HG03571 (cell line): ENCODE data around the gene SHC4.

ENCODE experiments used
- ATAC-seq: cut with Tn5 transposase; IDR thresholded peaks from one replicate; pipeline ENCODE4 v1.9.1; 2021; ENCODE audit not compliant: unreplicated experiment

Gene SHC4, protein sequence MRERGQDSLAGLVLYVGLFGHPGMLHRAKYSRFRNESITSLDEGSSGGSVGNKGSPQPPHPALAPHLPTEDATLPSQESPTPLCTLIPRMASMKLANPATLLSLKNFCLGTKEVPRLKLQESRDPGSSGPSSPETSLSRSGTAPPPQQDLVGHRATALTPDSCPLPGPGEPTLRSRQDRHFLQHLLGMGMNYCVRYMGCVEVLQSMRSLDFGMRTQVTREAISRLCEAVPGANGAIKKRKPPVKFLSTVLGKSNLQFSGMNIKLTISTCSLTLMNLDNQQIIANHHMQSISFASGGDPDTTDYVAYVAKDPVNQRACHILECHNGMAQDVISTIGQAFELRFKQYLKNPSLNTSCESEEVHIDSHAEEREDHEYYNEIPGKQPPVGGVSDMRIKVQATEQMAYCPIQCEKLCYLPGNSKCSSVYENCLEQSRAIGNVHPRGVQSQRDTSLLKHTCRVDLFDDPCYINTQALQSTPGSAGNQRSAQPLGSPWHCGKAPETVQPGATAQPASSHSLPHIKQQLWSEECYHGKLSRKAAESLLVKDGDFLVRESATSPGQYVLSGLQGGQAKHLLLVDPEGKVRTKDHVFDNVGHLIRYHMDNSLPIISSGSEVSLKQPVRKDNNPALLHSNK

DNA sequence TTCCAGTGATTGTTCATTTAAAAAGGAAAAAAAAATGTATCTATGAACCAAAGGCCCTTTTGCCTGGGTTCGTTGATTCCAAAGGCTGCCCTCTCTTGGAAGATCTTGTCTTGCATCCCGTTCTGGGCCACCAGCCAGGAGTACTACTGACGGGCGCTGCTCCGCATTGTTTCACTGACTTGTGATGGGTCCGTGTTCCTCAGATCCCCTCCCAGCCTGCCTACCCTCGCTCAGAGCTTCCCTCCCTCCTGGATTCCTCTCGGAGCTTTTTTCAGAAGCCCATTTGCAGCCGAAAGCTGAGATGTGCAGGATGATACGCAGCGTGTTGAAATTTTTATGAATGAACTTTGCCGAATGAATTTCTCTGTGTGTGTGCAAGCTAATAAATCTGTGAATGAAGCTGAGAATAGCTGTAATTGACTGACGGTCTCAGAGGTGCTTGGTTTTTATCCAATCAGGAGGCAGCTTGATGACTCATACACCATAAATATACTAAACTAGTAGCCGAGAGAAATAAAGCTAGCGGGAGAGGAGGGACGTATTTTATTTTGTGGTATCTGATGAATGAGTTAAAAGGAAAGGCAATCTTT is at the start of gene SHC4:
Gene SHC4, minus strand, starts transcription at position 396 of the 590 bp plus-strand sequence. CDS start 904 bp downstream, outside the sequence.
- no peak for ATAC-seq

DNA sequence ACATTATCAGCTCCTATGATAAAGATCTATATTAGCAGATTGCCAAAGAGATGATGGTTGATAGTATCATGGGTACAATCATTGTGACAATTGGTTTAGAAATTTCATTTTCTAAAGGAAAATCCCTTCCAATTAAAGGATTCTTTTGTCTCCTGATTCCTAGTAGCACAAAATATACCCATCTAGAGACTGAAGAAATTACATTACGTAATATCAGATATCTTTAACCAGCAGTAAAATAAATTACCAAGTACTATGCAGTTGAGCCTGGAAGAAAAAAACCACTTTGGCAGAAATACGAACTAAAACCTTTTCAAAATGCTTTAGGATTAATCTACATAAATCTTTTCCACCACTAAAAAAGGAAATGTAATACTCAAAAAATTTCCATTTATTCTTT is 35.6 kb upstream of the SHC4 start:
- ATAC-seq, result no peak

DNA sequence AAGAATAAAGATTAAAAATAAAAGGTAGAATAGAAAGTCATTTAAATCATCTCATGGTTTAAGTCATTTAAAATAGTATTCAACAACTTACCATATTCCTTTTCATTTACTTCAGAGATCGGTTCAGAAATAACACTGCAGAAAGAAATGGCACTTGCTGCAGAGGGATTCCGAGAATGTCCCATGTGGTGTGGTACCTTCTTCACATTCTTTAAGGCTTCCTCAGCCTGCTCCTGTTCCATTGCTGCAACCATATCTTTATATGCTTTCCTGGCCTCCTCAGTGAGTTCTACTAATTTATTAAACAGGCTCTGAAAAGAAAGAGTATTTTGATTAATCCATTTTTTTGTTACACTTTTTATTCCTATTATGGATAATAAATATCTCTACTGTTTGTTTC is 32.6 kb upstream of the SHC4 start:
- ATAC-seq, result no peak

DNA sequence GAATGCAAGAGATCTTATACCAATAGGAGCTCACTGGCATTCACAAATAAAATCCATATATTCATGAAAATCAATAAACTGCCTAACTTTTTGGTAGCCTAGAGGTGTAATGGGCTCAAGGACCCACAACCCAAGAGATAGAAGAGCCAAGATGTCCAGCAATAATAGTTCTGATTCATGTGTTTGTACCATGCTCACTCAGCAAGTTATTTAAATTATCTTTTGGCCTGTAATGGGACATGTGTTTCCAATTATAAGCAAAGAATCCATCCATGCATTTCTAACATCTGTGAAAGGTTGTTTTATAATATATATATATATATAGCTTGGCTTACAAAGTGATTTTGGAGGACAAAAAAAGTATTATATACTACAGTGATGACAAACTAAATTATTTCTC is 29.7 kb upstream of the SHC4 start:
- no peak for ATAC-seq

DNA sequence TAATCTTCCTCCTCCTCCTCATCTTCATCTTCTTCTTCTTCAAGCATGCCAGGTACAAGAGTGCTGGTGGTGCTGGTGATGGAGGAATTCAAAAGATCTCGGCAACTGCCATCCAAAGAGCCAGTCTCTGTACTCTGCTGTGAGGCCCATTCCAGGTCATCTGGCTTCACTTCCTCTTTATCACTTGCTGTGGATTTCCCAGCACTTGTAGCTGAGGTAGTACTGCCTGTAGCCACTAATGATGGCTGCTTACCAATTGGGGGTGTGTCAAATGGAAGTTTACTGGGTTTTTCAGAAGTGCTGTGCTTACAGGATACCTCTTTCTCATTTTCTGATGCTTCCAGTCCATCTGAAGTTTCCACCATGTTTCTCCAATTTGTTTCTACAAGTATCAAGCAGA is 28.8 kb upstream of the SHC4 start:
- ATAC-seq, result peak; percentile 90

DNA sequence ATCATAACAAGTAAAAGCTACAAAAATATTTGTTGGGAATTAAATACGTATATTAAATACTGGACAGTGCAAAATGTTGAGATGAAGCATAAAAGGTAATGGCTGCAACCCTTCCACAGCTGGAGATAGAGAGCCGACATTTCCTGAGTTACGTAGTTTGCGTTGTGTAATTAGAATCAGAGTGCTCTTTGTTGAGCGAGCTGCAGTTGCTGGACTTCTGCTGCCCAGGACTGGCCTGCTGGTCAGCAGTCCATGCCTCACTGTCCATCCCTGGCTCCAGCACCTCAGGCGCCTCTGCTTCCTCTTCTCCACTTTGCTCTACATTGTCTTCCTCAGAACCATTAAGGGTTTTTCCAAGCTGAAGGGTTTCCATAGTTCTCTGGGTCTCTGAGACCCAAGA is 28.4 kb upstream of the SHC4 start:
- no peak for ATAC-seq

DNA sequence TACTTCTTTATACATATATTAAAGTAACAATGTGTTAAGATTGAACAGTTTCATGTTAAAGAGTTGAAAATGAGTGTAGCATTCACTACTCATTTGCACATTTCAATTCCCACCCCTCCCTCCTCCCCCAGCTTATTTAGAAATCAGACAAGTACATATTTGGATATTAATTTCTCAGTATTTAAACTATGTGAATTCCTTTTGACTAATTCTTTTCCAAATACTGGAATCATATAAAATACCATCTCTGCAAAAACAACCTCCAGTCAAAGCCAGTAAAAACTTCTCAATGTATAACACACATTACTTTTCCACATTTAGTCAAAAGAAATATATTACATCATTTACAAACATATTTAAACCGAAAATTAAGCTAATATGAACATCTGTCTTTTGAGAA is 25.5 kb upstream of the SHC4 start:
- ATAC-seq, result no peak

DNA sequence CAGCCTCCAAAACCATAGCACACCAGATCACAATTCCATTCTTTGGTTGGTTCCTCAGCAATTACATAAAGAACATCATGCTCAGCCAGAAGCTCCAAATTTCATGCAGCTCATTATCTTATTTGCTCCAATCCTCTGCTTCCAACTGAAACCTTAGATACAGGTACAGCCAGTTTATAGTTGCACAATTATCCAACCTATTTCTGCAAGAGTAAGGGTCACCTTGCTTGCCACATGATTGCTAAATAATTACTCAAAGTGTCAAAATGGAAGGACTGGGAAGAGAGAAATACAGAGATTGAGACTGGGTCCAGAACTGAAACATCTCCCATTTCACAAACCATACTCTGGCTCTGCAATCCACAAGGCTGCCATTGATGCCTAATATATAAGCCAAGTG is 23.4 kb upstream of the SHC4 start:
- no peak for ATAC-seq

DNA sequence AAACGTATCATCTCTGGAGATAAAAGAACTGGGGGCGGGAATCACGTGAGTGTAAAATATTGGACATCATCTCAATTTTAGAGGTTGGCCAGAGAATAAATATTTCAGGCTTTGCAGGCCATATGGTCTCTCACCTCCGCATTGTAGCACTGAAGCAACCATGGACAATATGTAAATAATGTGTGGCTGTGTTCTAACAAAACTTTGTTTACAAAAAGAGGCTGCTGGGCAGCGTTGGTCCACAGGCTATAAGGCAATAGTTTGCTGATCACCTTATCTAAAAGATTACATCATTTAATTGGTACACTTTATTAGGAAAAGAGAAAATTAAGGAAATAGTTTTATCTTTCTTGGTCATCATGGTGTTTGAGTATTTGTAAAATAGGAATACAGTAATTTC is 22.5 kb upstream of the SHC4 start:
- no peak for ATAC-seq

DNA sequence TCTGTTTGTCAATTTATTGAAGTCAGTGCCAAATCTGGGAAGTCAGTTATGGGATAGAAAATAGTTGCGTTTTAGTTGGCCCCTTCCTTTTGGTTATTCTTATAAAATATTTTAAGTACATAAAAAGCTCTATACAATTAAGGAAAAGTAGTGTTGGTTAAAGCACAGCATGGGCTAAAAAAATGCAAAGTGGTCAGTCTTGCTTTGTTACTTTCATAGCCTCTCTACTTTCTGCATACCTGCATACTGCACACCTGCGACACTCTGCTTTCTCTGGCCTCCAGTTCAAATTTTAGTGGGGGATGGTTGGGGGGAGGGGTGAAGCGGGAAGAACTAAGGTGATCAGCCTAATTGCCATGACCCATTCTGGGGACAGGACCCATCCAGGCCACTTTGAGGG is 21.8 kb upstream of the SHC4 start:
- no peak for ATAC-seq

DNA sequence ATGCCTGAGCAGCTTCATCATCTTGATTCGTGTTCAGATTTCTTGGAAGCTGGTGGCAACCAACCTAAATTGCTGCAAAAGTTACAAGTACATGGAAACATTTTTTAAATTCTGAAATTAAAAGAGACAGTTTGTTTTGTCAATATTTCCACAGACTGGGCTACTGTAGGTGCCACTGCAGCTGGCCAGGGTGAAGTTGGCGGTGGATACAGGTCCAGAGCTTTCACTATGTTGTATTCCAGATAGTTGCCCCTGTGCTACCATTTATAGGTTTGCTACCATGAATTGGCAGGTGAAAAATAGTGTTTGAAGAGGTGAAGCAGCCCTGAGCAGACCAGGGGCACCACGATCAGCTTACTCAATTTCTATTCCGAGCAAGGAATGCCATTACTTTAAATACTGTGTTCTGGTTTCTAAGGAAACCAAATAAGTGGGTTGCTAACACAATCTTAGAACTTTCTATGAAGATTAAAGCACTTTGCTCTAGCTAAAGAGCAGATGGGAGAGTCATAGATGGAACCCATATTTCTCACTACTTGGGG is 21.2 kb upstream of the SHC4 start:
- ATAC-seq, result no peak

DNA sequence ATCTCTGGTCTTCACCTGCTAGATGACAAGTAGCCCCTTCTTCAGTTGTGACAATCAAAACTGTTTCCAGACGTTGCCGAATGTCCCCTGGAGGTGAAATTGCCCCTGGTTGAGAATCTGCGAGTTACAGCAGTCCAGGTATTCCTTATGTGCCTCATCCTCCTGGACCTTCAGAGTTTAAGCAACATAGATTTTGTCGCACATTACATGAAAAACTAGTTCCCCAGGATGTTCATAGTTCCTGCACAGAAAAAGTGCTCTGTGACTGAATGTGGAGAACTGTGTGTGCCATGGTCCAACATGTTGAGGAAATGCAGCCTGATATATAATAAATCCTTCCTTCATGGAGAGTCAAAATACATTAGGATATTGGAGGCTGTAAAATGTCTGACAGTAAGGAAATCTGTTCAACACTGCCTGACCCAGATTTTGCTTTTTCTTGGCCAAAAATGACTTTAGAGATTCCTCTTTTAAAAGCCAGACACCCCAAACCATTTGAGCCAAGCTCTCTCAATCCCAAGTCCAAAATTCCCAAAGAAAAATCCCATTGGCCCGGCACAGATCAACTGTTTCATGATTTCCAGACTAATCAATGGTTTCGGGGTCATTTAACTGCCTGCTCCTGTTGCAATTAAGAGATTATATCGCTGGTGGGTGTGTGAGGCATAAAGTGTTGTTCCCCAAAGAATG is 20.4 kb upstream of the SHC4 start:
- ATAC-seq, result no peak

DNA sequence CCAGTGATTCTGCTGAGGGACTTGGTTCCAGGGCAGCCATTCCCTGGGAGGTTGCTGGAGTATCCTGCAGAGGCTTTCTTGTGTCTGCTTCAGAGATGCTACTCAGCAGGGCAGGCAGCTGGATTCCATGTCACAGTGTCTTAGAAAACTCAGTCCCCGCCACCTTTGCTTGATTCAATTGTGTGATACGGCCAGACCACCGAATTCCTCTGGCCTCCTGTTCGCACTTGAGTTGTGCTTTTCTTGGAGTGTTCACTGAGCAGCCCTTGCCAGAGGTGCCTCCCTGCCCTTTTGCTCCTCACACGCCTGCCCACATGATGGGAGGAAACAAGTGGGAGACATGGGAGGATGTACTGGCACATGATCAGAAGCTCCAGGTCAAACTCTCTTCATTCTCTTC is 19.6 kb upstream of the SHC4 start:
- ATAC-seq, result no peak

DNA sequence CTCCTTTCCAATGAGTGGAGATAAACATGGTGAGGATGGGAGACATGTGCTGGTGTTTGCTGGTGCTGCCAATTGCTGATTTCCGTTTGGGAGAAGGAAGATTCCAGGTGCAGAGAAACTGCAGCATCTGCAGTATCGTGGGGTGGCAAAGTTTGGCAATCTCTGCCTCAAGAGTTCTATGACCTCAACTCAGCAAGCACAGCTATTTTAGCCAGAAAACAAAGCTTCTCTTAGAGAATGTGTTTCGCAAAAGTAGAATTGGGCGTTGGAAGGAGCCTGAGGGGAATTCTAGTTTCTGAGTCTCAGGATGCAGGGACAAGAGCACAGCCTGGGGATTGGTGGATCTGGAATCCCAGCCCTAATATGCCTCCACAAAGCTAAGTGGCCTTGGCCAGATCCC is 18.2 kb upstream of the SHC4 start:
- ATAC-seq, result no peak

DNA sequence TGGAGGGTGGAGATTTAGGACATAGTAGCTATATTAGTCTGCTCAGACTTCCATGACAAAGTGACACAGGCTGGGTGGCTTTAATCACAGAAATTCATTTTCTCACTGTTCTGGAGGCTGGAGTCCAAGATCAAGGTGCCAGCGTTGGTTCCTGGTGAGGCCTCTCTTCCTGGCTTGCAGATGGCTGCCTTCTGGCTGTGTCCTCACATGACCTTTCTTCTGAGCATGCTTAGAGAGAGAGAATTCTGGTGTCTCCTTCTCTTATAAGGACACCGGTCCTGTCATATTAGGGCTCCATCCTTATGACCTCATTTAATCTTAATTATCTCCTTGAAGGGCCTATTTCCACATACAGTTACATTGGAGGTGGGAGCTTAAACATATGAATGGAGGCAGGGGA is 14.9 kb upstream of the SHC4 start:
- ATAC-seq, result no peak

DNA sequence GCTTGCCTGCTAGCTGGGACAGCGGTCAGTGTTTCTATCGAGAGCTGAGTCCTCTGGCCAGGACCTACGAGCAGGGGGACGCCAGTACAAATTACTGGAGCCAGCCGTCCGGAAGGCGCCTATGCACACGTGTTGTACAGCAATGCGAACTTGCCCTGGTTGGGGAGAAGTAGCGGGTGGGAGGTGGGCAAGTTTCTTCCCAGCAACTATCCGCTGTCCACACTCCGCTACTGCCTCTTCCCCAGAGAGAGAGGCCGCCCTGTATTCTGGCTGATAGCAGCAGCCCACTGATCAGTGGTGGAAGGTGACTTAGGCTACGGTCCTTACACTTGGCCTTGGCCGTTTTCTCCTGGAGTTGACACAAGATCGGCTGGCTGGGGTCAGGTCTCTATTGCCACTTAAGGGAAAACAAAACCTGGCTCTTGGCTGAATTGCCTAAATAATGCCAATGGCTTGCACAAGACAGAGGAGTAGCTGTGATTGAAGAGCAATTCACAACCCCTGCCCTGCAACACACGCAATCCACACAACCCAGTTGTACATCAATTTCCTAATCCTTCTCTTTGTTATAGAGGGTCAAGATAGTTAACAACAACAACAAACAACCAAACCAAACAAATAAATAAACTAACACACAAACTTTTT is 12.8 kb upstream of the SHC4 start:
- ATAC-seq, result no peak

DNA sequence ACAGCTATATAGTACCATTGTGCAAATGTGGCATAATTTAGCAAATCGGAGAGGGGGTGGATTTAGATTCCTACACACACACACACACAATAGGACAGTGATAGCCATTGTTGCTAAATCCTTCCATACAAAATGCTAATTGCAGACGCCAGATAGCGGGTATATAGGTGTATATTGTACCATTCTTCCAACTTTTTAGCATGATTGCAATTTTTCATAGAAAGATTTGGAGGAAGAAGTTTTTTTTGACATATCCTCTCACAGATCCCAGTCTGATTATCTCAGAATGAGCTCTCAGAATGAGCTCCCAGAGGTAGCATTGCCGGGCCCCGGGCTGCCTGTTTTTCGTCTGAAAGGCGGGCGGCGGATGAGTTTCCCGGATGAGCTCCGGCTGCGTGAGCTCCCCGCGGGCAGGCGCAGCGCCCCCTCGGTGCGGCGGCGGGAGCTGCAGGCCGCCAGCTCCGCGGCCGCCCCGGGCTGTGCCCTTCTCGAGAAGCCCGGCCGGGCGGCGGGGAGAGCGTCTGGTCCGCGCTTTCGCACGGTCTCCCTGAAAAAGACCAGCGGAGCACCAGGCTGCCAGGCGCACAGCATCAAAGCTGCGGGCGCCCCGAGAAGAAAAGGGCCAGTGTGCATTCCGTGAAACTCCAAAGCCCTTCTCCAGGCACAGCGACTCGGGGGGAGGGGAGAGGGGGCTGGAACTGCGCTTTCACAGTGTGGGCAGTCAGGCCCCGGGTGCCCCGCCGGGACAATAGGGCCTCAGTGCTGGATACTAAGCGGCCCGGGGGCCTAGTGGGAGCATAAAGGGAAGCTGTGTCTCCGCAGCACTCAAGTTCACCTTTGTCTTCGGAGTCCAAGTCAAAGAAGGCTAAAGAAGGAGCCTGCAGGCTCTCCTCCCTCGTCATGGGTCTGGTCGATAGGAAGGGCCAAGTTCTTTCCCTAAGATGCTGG is 12.0 kb upstream of the SHC4 start:
- ATAC-seq, result peak; percentile 83

DNA sequence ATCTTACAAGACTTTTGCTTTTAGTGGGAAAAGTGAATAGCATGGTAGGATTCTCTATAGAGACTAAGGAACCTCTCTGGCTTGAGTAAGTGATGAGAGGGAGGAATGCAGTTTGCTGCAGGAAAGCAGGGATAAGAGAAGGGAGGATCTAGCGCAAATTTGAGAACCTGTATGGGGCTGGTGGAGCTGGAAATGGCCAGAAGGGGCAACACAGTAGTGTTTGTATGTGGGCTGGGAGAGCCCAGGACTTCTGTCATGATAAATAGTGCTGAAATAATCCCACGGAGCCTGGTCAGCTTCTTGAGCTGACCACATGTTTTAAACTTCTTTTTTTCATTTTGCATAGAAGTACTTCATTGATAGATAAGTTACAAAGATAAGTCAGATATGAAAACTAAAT is 11.2 kb upstream of the SHC4 start:
- no peak for ATAC-seq

DNA sequence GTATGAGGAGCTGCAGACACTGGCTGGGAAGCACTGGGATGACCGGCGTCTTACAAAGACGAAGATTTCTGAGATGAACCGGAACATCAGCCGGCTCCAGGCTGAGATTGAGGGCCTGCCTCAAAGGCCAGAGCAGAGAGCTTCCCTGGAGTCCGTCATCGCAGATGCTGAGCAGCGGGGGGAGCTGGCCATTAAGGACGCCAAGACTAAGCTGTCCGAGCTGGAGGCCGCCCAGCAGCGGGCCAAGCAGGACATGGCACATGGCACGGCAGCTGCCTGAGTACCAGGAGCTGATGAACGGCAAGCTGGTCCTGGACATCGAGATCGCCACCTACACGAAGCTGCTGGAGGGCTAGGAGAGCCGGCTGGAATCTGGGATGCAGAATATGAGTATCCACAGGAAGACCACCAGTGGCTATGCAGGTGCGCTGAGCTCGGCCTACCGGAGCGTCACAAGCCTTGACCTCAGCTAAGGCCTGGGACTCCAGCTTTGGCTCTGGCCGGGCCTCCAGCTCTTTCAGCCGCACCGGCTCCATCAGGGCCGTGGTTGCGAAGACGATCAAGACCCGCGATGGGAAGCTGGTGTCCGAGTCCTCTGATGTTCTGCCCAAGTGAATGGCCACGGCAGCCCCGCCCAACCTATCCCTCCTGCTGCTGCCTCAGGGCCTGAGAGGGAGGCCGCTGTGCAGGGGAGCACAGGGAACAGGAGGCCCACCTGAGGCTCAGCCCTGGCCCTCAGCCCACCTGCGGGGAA is 9.2 kb upstream of the SHC4 start:
- no peak for ATAC-seq
